T-helper 1 cell treated with Interleukin-12 subunit alpha and Interleukin-12 subunit beta and Interleukin-4 antibody, amounts not matched to agents 30 ng/mL and 1 ng/mL, for 36 hours (primary cell): ENCODE data around the gene CRACR2B. TPM values are rescaled to one million over a fixed set of nuclear protein-coding genes. Genes with fewer than 3 reads are reported as not detected.

Experiments used
- intact Hi-C: fragments of 100-400 bp; cut with micrococcal nuclease; formaldehyde crosslinking; loops from one replicate; pipeline ENCODE4 v1.15.1; 2024
- total RNA-seq: library from RNA; stranded (reverse); gene quantifications from 2 replicates; pipeline ENCODE4 v1.2.3, GENCODE V29; 2022

Gene CRACR2B
- total RNA-seq, 1 donor from 2014 or later: 1.3 TPM

DNA sequence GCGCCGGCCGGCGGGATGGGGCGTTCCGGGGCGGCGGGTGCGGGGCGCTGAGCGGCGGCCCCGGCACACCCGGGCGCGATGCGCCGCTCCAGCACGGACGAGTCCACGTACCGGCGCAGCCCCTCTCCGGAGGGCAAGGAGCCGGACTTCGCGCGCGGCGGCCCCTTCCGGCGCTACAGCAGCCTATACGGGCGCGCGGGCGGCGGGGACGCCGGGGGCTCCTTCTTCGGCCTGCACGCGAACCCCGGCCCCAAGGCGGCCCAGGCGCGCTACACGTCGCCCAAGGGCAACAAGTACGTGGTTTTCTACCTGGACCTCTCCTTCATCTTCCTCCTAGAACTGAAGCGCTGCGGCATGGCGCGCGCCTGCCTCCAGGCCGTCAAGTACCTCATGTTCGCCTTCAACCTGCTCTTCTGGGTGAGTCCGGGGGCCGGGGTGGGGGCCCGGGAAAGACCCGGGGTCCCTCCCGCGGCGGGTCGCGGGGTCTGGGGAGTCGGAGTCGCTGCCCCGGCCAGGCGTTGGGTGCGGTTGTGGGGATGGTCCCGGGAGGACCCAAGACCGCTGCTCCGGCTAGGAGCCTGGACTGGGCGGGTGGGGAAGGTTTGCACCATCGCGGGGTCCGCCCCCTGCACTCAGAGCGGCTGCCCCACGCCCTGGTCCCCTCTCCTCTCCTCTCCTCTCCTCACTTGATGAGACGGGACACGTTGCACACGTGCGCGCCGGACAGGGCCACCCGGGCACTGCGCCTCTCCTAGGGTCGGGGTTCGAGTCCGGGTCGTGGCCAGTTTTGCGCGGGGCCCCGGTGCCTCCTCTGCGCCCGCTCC lies 22.4 kb downstream of the CRACR2B start:
- intact Hi-C loops: loop anchor here (5.0 kb wide), 1 partner anchor 127 kb away; no protein-coding TSS in a partner anchor

DNA sequence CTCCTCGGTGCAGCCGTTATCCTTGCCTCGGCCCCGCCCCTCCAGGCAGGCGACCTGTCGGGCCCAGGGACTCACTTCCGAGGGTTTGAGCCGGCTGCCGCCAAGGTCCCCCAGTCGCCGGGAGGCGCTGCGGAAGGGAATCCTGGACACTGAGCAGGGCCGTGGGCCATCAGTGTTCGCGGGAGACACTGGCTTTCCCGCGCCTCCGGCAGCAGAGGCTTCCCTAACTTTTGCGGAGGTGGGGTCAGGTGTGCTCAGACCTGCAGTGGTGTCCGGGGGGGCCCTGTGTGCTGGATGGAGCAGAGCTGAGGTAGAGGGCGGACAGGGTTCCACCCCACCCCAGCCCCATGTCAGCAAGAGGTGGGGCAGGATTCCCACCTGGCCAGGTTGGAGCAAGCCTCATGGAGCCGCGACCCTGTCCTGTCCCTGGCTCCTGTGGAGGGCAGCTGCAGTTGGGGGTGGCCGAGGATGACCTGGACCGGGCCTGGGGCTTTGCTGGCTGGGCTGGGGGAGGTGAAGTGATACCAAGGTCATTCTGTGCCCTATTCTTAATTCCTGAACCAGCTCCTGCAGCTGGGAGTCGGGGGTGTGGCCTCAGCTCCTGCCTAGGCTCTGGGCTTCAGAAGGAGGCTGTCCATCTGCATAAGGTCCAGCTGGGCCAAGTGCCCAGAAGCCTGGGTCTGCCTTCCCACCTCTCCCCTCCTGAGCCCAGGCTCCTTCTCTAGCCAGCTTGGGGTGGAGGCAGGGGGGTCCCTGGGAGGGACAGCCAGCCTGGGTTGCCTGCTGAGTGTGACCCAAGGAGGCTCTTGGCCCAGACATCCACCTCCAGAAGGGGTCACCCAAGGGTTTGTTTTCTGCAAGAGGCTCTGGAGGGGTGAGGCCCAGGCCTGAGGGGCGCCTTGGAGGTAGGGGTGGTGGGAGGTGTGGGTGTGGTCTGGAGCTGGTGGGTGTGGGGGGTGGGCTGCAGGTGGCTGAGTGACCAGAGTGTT lies 23.4 kb downstream of the CRACR2B start:
- intact Hi-C loops: no loop called here

- intact Hi-C loops: no loop called here
Observed at GRCh38 chr11:852762-853161, 25.0 kb downstream of the CRACR2B start.

DNA sequence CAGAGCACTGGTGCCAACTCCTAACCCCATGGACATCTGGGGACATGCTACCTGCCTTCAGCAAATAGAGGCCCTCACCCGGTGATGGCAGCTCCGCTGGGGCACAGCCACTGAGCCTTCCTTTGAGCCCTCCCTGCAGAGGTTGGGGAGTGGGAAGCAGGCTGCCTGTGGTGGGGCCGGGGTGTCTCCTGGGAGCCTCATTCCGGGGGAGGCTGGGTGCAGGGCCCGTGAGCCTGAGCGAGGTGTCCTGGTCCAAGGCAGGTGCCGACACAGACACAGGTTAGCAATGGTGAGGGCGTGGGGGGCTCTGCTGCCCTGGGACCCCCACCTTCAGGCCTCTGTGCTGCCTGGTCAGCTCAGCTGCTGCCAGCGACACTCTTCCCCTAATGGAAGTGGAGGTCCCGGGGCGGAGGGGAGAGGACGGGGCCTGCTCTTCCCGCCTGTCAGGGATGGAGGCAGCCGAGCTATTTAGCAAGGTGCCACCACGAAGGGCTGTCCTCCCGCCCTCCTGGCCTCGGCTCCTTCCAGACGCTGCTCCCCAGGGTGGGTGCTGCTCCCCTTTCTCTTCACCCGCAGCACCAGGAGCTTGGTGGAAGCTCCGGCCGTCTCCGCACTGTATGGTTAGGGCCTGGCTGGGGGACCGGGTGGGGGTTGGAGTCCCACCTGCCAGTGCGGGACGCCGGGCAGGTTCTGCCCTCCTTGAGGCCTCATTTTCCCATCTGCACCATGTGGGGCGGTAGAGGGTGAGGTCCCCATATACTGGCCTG lies 26.1 kb downstream of the CRACR2B start:
- intact Hi-C loops: no loop called here

DNA sequence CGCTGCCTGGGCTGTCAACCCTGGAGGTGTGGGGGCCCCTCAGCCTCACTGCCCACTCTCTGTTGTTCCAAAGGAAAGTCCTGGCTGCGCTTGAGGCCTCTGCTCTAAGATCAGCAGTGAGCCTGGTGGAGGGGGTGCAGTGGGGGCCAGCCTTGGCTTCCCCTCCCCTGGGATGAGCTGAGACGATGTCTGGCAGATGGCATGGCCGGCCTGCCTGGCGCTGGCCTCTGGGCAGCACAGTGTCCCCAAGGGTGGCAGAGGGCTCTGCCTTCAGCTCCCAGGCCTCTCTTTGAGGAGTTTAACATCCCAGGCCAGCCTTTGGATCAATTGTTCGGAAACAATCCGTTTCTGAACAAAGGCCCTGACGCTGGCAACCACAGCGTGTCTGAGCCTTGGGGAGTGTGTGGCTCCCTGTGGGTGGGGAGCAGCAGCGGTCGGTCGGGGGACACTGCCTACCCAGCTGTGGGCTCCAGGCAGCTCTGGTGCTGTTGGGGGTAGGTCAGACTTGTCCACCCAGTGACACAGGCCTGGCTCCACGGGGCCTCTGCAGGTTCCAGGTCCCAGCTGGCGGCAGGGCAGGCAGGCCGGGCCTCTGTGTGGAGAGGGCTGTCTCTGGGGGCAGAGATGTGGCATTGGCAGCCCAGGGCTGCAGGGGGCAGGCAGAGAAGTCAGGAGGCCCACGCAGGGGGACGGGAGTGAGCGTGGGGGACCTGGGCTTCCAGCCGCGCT lies 27.0 kb downstream of the CRACR2B start:
- intact Hi-C loops: no loop called here

DNA sequence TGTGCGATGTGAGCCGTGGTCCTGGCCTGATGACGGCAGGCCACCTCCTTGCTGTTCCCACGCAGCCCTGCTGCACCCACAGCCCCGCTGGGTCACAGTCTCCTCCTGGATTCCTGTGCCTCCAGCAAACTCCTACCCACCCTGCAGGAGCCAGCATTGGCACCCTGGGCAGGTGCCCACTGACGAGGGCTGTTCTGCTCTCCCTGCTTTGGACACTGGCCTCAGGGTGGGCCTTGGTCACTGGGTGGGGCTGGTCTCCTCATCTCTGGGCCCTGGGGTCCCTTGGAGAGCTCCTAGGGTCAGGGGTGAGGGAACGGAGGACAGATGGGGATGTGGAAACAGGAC lies 27.6 kb downstream of the CRACR2B start:
- intact Hi-C loops: no loop called here

DNA sequence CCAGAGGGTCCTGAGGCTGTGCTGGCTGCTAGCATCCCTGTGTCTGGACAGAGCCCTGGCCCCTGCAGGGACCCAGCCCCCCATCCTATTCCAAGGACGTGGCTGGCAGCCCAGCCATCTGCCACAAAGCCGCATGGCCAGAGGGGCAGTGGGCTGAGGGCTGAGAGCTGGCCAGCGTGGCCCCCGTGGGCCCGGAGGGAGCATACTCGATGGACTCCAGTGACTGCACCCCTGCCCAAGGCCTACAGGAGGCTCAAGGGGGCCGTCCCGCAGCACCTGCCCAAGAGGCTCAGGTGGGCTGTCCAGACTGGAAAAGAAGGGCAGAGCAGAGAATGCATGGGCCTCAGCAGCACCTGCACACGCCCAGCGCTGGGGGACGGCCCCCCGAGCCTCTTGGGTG lies 28.1 kb downstream of the CRACR2B start:
- intact Hi-C loops: no loop called here

DNA sequence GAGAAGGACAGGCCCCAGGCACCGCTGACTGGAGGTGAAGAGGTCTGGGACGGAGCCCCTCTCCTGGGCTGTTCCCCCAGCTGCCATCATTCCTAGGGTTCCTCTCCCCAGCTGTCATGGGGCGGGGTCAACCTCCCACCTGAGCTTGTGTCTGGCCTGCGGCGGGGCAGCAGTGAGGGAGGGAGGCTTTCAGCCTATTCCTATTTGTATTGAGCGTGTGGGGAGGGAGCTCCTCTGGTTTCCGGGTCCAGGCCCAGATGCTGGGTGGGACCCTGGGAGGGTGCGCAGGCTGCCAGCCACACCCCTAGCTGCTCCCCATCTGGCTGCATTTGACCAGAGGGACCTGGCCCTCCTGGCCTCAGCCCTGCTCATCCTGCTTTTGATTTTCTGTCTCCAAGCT lies 28.7 kb downstream of the CRACR2B start:
- intact Hi-C loops: no loop called here

DNA sequence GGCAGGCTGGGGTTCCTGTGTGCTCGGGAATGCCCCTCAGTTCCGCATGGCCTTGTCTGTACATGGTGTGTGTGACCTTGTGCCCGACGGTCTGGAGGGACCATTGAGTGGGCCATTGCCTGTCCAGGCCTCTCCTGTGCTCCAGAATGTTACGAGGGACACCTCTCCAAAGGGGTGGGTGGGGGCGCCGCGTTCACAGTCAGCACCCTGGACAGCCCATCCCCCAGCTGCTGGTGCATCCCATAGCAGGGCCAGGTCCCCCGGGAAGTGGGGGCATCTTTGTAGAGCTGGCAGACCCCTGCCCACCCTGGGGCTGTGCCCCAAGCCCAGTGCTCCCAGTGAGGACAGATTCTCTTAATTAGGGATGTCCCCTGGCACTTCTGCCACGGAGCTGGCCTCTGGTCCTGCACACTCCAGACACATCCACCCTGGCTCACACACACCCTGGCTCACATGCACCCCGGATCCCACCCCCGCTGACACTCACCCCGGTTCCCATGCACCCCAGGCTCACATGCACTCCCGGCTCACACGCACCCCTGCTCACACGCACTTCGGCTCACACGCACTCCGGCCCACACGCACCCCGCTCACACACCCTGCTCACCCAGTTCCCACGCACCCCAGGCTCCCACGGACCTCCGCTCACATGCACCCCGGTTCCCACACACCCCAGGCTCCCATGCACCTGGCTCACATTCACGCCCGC lies 30.5 kb downstream of the CRACR2B start:
- intact Hi-C loops: no loop called here

- intact Hi-C loops: no loop called here
Observed at GRCh38 chr11:858762-859339, 31.1 kb downstream of the CRACR2B start.

DNA sequence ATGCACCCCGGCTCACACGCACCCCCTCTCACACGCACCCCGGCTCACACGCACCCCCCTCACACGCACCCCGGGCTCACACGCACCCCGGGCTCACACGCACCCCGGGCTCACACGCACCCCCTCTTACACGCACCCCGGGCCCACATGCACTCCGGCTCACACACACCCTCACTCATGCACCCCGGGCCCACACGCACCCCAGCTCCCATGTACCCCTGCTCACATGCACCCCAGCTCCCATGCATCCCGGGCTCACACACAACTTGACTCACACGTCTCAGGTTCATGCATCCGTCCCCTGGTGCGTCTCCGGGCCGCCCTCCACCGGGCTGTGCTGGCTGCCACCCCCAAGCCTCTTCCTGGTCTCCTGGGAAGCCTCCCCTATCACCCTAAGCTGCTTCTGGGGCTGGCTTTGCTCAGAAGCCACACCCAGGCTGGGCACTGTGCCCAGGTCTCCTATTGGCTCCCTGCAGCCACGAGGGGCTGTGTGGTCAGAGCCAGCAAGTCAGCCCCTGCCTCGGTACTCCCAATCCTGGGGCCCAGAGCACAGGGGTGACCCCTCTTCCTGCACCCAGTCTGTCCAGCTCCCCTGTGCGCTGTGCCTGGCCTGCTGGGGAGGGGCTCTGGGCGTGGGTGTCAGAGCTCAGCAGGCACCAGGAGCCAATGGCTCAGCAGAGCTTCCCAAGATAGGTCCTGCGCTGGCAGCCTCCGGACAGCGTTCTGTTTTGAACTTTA lies 31.8 kb downstream of the CRACR2B start:
- intact Hi-C loops: no loop called here

GRCh38 chr11:860234-861104 lies 32.8 kb downstream of the CRACR2B start:
- intact Hi-C loops: no loop called here

- intact Hi-C loops: no loop called here
Observed at GRCh38 chr11:861105-861479, 33.4 kb downstream of the CRACR2B start.

DNA sequence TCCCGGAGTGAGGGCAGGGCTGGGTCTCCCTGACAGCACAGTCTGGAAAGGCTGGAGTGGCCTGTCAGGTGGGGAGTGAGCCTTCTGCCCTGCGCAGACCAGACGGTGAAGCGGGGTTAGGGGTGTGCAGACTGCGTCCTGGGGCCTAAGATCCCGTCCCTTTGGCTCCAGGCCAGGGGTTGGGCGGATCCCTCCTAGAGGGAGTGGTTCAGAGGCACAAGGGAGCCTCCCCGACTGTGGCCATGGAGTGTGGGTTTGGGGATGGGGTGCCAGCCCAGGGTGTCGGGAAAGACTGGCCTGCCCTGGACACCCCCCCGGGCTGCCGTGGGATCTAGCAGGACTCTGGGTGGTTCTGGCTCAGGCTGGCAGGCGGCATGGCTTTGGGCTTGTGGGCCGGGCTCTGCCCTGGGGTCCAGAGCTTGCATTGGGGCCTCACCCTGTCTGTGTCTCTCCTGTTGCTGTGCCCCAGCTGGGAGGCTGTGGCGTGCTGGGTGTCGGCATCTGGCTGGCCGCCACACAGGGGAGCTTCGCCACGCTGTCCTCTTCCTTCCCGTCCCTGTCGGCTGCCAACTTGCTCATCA lies 34.5 kb downstream of the CRACR2B start:
- intact Hi-C loops: no loop called here

GRCh38 chr11:862696-863022 lies 34.9 kb downstream of the CRACR2B start:
- intact Hi-C loops: no loop called here

GRCh38 chr11:863023-863909 lies 35.5 kb downstream of the CRACR2B start:
- intact Hi-C loops: no loop called here
